H1 (cell line): ENCODE results near the gene TBX4.

Experiments
- ATF3 ChIP-seq: IDR thresholded peaks from 2 replicates; pipeline ENCODE4 v1.6.1; 2011; ENCODE audit warnings: low read depth, mild to moderate bottlenecking, low read length; ENCODE audit not compliant: insufficient read depth
- CBX8 ChIP-seq: fragments of 300-800, 300-1000 bp; sonication (generic); IDR thresholded peaks from 2 replicates; pipeline ENCODE4 v1.7.1; 2016; ENCODE audit warnings: low read depth, low read length, borderline replicate concordance
- EGR1 ChIP-seq: IDR thresholded peaks from 2 replicates; pipeline ENCODE4 v1.6.1; 2011; ENCODE audit warnings: low read depth, low read length, borderline replicate concordance
- POLR2A ChIP-seq, 2 experiments: IDR thresholded peaks; 1 replicate in 1 of 2; 2 replicates in 1 of 2; pipeline ENCODE4 v1.6.1; 2011; ENCODE audit warnings: low read depth in 2 of 2, low read length in 2 of 2, mild to moderate bottlenecking in 2 of 2; ENCODE audit errors: control extremely low read depth in 1 of 2
- POLR2AphosphoS5 ChIP-seq: IDR thresholded peaks from 2 replicates; pipeline ENCODE4 v1.6.1; 2011; ENCODE audit warnings: low read depth, low read length
- TF ChIP-seq, protein P1 (sequence below), 3 experiments: IDR thresholded peaks; 1 replicate in 2 of 3; 2 replicates in 1 of 3; pipeline versions ENCODE4 v1.5.1 to v1.6.1; 2011; ENCODE audit warnings: low read length in 3 of 3, mild to moderate bottlenecking in 3 of 3, inconsistent platforms in 2 of 3, low read depth in 1 of 3, moderate library complexity in 1 of 3; ENCODE audit not compliant: insufficient read depth in 1 of 3; ENCODE audit errors: control extremely low read depth in 1 of 3

GRCh38 chr17:61464843-61465180, 12.6 kb downstream of the TBX4 start:
- TF ChIP-seq, protein P1, sequence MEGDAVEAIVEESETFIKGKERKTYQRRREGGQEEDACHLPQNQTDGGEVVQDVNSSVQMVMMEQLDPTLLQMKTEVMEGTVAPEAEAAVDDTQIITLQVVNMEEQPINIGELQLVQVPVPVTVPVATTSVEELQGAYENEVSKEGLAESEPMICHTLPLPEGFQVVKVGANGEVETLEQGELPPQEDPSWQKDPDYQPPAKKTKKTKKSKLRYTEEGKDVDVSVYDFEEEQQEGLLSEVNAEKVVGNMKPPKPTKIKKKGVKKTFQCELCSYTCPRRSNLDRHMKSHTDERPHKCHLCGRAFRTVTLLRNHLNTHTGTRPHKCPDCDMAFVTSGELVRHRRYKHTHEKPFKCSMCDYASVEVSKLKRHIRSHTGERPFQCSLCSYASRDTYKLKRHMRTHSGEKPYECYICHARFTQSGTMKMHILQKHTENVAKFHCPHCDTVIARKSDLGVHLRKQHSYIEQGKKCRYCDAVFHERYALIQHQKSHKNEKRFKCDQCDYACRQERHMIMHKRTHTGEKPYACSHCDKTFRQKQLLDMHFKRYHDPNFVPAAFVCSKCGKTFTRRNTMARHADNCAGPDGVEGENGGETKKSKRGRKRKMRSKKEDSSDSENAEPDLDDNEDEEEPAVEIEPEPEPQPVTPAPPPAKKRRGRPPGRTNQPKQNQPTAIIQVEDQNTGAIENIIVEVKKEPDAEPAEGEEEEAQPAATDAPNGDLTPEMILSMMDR (IDR thresholded peaks at IDR 0.05; ENCODE audit: control extremely low read depth in 1 of 3, insufficient read depth in 1 of 3, low read depth in 1 of 3, low read length in 3 of 3), result no peak
- TF ChIP-seq POLR2AphosphoS5, result no peak
- no peak for TF ChIP-seq EGR1
- no peak for TF ChIP-seq POLR2A (IDR thresholded peaks at IDR 0.05; ENCODE audit: control extremely low read depth in 1 of 2, low read depth in 2 of 2, low read length in 2 of 2)
- TF ChIP-seq CBX8, result no peak
- no peak for TF ChIP-seq ATF3
